A549 (cell line): ENCODE measurements around the gene LDLRAD3.

Experiments used
- MYC ChIP-seq: IDR thresholded peaks from 2 replicates; pipeline ENCODE4 v1.6.1; 2012; ENCODE audit warnings: mild to moderate bottlenecking, inconsistent platforms, low read length, improper control_type of control experiment, borderline replicate concordance
- POLR2A ChIP-seq: IDR thresholded peaks from 2 replicates; pipeline ENCODE4 v1.6.1; 2012; ENCODE audit warnings: mild to moderate bottlenecking, low read length
- ZFP36 ChIP-seq: fragments of 450-650 bp; IDR thresholded peaks from 2 replicates; pipeline ENCODE4 v1.6.1; 2014; ENCODE audit warnings: borderline replicate concordance; ENCODE audit not compliant: partially characterized antibody

DNA sequence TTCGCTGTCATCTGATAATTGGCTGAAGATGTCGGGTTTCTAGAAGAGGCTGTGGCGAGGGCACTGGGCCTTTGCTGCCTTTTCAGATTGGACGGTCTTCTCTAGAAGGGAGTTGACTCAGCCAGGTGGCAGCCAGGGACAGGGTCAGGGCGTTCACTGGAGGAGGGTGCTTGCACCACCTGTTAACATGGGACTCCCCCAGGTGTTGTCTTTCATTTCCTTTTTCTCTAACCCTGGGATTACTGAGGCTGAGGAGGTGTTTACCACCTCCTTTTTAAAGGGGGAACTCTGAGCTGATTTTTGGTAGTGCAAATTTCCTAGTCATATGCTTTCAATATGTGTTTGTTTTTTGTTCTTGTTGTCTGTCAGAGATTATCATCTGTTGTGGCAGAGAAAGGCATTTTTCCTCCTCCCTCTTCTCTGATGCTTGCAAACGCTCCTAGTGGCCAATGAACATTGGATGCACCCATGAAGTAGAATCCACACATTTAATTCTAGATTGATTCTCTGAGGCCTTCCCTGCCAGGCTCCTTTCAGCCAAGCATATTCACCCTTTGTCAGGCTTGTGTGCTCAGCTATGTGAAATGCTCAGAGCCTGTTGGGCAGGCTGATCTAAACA is 54.1 kb downstream of the LDLRAD3 start:
- TF ChIP-seq ZFP36 (no peak), MYC (no peak), POLR2A (no peak)
